Lung microvascular endothelial cell (primary cell): ENCODE results near the gene AHRR. TPM values are rescaled to one million over a fixed set of nuclear protein-coding genes. Genes with fewer than 3 reads are reported as not detected.

Source experiments
- DNase-seq, 2 donors: peaks; one replicate each; pipeline versions ENCODE4 v3.0.0 to v3.0.0-alpha.2; 2010; ENCODE audit warnings: low read depth in 2 of 2
- total RNA-seq: library from RNA; depleted of rRNA; stranded (reverse); fragments of >200 nt; gene quantifications from 2 replicates; pipeline ENCODE4 v1.2.1, GENCODE V29; 2014

The AHRR gene
- total RNA-seq, 1 donor from 2014 or later = 1.4 TPM

DNA sequence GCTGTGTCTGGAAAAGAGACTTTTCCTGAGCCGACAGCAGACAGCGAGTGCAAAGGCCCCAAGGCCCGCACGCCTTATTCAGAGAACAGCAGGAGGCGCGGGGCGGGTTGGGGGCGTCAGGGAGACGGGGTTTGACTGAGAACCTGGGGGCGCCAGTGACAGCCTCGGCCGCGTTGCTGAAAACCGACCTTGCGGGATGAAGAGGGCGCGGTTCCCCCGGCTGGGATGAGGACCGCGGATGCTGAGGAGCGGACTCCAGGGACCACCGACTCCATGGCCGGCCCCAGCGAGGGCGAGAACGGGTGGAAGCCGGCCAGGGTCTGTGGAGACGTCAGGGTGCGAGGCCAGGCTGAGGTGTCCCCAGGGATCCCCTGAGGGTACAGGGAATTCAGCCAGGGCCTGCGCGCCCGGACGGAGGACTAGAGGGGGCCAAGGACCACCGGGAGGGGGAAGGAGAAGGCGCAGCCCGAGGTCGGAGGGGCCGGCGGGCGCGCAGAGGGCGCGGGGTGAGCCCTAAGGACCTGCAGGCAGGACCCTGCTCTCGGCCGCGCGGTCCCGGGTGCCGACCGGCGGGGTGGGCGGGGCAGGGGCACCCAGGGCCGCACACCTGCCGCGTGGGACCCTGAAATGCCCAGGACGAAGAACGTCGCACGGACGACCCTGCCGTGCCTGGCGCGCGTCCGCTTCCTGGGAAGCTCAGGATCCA, 837 bp upstream of the AHRR start:
- DNase-seq = no peak

DNA sequence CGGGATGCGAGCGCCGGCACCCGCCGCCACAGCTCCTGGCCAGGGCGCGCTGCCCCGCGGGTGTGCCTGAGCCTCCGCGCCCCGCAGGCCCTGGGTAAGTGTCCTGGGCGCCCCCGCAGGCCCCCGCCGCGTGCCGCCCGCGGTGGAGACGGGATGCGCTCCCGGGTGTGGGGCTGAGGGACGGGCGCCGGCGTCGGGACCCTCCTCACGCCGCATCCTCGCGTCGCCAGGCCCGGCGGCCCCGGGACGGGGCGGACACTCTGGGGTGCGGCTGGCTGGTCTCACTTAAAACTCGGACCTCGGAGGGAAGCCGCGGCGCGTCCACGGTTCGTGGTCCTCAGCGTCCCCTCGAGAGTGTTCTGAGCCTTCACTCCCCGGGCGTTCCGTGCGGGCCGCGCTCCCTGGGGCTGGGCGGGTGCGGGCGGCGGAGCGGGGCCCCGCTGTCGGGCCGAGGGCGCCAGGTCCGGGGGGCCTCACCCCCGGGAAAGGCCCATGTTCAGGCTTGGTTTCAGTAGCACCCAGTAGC, 275 bp downstream of the AHRR start:
- DNase-seq = no peak

DNA sequence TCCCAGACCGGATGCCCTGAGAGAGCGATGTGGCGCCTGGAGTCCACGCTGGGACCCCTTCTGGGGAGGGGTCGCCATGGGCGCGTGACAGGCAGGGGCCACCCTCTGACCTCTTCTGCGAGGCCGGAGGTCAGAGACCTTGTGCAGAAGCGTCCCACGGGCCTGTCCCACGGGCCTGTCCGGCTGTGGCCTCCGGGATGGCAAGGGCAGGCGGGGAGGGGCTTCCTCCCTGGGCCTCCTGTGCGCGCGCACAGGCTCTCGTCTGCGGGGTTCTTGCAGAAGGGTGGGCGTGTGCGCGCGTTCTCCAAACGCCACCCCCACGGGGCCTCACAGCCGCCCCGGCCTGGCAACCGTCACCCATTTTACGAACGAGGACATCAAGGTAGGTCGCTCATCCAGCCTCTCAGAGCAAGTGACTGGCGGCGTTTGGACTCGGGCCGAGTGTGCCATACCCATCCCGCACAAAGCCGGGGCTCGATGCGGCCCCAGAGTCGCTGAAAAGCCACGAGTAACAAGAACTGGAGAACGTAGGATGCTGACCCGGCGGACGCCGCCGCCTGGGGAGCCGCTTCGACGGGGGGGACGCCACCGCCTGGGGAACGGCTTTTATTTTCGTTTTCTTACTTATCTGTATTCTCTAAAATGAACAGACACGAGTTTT, 897 bp downstream of the AHRR start:
- peak; percentile 45 to 46 for DNase-seq

DNA sequence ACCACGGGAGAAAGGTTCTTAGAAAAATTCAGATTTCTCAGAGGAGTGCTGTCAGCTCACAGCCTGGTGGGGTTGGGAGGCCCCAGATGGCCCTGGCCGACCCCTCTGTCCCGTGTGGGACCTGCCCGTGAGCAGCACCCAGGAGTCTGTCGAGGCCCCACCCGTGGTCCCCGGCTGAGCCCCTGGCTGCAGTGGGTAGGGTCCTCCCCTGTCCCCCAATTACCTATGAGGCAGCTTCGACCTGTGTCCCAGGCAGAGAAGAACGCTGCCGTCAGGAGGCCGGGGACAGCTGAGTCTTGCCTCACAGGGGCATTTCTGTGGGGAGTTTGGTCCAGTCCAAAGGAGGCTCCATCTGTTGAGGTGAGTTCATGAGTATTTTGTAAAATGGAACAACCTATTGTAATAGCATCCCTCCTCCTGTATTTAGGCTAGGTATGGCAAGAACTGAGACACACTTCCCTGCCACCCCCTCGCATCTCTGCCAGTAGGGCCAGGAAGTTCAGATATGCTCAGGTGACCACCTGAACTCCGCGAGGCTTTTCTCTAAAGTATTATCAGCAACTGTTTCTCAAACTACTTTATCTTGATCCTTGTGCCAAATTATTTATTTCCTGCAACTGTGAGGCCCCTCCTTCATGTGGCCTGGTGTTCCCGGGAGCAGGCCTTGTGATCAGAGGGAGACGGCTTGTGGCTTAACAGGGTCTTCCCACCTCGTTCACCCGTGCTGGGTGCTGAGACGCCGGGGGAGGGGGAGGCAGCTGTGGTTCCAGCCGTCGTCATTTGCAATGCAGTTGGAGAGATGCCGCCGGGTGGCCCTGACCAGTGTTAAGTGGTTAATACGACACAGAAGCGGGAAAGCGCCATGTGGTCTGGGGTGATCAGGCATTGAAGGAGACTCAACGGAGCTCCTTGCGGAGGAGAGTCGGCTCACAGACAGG, 1.7 kb downstream of the AHRR start:
- no peak for DNase-seq

DNA sequence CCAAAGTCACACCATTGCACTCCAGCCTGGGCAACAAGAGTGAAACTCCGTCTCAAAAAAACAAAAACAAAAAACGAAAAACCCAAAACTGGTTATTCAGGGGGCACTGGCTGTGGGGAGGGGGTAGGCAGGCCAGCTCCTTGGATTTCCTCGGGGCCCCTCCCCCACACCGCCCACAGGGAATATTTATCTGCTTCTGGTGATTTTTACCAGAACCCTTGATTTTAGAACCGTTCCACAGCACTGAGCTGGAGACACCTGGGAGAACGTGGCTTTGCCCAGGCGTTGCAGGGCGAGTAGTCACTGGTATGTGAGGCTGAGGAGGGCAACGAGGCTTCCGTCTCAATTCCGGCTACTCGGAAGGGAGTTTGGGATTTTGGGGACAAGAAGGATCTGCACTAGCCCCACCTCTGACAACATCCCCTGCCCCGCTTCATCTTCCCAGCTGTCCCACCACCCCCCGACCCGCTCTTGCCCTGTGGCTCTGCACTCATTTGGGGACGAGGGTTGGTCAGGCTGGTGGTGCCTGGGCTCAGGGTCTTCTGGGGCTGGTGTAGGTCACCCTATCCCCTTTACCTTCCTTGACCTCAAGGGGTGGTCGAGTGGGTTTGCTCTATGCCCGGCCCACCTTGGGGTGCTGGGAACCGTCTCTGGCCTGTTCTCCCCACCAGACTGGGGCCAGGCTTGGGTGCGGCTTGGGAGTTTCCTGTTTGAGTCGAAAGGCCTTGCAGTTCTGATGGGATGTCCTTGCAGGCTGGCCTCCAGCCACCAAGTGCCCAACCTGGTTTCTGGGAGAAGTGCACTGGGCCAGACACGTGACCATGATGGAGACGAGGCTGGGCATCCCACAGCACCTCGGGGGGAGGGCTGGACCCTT, 3.5 kb downstream of the AHRR start:
- DNase-seq = no peak

DNA sequence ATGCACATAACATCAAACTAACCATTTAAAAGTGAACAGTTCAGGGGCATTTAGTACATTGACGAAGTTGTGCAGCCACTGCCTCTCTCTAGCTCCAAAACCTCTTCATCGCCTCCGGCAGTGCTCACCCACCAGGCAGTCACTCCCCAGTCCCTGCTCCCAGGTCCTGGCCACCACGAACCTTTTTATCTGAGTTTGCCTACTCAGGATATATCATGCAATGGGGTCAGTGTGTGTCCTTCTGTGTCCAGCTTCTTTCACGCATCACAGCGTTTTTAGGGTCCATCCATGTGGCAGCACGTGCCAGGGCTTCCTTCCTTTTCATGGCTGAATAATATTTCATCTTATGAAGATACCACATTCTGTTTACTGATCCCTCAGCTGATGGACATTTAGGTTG, 4.6 kb downstream of the AHRR start:
- no peak for DNase-seq

DNA sequence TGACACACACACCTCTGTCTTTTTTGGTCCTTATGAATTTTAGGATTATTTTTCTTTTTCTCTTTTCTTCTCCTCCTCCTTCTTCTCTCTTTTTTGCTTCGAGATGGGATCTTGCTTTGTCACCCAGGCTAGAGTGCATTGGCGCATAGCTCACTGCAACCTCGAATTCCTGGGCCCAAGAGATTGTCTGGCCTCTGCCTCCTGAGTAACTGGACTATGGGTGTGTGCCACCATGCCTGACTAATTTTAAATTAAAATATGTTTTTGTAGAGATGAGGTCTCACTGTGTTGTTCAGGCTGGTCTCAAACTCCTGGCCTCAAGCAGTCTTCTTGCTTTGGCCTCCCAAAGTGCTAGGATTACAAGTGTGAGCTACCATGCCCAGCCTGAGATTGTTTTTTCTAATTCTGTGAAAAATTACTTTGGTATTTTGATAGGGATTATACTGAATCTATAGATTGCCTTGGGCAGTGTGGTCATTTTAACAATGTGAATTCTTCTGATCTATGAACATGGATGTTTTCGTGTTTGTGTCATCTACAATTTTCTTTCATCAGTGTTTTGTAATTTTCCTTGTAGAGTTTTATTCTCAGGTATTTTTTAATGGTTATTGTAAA, 7.7 kb downstream of the AHRR start:
- DNase-seq = no peak

DNA sequence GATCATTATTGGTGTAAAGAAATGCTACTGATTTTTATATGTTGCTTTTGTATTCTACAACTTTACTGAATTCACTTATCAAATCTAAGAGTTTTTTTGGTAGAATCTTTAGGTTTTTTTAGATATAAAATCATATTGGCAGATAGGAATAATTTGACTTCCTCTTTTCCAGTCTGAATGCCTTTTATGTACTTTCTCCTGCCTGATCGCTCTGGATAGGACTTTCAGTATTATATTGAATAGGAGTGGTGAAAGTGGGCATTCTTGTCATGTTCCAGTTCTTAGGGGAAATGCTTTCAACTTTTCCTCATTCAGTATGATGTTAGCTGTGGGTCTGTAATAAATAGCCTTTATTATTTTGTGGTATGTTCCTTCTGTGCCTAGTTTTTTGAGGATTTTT, 8.3 kb downstream of the AHRR start:
- no peak for DNase-seq

DNA sequence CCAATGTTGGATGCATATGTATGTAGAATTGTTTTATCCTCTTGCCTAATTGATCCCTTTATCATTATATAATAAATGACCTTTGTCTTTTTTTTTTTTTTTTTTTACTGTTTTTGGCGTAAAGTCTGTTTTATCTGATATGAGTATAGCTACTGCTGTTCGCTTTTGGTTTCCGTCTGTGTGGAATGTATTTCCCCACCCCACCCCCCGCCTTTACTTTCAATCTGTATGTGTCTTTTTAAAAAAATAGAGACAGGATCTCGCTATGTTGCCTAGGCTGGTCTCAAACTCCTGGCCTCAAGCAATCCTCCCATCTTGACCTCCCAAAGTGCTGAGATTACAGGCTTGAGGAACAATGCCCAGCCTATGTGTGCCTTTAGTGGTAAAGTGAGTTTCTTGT, 11.3 kb downstream of the AHRR start:
- DNase-seq = no peak

DNA sequence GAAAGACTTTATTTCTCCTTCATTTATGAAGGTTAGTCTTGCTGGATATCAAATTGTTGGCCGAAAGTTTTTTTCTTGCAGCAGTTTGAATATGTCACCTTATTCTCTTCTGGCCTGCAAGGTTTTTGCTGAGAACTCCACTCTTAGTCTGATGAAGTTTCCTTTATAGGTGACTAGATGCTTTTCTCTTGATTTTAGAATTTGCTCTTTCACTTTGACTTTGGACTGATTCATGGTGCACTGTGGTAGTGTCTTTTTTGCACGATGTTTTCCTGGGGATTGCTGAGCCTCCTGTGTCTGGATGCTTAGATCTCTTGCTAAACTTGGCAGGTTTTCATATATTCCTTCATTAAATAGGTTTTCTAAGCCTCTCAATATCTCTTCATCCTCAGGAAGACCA, 12.4 kb downstream of the AHRR start:
- DNase-seq = no peak

DNA sequence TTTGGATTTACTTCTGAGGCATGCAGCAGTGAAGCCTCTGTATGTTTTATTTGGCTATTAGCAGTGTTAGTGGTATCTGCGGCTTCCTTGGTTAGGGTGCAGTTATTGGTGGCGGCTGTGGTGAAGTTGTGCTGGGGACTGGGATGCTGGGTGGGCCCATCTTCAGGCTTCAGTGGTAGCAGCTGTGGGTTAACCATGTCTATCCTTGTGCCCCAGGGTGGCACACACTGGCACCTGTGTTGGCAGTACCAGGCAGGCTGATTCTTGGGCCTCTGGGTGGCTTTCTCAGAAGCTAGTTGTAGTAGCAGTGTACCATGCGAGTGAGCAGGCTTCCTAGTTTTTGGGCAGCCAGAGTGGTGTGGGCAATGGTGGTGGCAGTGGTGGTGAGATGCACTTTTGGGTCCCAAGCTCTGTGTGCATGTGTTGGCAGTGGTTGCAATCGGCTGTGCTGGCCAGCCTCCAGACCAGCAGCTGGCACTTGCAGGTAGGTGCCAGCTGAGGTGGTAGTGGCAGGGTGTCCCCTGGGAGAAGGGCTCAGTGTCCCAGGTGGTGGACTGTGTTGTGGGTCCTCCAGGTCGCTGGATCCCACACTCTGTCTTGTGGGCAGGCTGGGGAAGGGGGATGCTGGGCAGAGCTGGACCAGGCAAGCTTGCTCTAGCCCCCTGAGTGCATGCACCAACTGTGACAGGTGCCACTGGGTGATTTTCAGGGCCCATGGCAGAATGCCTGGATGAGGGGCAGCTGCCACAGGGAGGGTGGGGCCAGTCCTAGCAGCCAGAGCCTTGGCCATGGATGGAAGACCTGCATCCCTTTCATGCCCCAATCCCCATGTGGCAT, 13.6 kb downstream of the AHRR start:
- no peak for DNase-seq

DNA sequence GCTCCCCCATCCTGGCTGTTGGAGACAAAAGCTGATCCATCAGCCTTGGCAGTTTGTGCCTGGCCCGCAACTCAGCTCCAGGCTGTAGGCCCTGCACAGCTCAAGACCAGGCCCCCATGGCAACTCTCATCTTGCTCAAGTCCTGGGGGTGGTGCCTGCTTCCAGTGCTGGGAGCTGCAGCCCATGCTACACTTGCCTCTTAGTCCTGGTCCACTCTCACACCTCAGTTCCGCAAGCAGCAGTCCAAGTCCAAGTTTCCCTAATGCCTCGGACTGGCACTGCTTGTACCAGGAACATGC, 14.2 kb downstream of the AHRR start:
- no peak for DNase-seq

DNA sequence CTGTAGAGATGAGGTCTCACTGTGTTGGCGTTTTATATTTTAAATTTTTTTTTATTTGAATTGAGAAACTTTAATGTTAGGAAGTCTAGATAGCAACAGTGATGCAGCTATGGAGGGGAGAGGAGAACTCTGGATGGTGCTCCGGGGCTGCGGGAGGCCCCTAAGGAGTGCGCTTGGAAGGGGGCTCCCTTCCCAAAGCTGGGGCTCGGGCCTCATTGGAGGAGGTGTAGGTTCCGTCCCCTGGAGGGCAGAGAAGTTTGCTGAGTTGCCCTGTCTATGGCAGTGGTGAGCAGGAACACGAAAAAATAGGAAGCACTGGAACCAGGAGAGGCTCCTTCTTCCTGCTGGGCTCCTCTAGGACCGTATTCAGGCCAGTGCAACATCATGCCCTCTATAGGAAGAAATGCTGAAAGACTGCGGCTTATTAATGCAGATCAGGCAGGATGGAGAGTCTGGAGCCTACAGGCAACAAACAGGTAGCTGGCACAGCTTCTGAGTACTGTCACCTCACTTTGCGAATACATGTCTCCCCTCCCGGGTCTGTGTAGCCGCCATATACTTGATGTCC, 16.1 kb downstream of the AHRR start:
- peak; percentile 23 to 33 for DNase-seq

DNA sequence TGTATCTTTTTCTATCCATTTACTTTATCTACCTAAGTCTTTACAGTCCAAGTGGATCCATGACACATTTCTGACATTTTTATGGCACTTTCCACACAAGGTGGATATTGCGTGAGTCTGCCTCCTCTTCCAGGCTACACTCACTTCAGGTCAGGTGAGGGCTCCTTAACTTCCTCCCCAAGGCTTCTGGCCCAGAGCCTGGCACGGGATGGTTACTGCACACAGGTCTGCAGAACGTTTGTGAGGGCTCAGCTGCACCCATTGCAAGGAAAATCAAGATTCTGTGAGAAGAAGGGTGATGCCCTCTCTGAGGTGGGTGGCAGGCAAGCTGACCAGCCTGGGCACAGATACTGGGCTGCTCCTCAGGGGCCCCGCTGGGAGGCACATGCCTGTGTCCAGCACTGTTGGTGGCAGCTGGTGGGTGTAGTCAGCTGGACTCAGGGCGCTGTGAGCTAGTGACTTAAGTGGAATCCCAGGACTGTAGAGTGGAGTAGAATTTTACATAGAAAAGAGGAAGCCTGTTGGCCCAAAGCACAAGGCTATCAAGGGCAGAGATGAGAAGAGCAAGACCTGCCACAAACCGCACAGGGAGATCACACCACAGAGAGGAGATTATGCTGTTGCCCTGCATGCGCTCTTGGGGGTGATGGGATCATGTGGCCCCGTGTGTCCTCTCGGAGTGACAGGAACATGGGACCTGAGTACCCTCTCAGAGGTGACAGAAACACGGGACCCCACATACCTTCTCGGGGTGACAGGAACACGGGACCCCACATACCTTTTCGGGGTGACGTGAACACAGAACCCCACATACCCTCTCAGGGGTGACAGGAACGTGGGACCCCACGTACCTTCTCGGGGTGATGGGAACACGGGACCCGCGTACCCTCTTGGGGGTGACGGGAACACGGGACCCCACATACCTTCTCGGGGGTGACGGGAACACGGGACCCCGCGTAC, 21.3 kb downstream of the AHRR start:
- DNase-seq = no peak

DNA sequence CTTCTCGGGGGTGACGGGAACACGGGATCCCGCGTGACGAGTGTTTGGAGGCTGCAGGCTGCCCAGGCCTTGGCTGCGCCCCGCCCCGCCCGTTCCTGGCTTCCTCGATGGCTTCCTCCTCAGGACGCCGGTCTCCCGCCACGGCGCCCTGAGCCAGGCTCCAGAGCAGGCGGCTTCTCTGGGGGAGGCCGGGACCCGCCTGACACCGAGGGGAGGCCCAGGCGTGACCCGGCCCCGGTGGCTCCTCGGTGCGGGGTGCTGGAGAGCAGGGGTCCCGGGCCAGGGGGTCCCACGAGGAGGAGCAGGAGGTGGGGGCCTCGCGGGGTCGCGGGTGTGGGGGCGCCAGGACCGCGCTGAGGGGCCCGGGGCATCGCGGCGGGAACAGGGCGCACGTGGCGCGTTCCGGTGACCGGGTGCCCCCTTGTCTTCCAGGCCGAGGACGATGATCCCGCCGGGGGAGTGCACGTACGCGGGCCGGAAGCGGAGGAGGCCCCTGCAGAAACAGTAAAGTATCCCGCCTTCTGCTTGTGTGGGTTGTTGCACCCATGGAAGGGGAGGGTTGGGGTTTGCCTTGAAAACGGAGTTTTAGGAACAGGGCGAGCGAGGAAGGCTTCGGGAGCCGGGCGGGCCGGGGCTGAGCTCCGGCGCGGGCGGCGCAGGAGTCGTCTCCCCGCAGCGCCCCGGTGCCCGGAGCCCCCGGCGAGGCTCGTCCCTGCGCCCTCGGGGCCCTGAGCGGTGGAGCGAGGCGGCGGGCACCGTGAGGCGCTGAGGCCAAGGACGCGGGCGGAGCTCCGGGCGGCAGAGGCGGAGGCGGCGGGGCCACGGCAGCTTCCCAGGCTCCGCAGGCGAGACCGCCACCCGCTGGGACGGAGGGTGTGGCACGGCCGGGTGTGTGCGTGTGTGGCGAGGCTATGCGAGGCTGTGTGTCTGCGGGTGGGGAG, 22.2 kb downstream of the AHRR start:
- DNase-seq = peak; percentile 66 to 73

DNA sequence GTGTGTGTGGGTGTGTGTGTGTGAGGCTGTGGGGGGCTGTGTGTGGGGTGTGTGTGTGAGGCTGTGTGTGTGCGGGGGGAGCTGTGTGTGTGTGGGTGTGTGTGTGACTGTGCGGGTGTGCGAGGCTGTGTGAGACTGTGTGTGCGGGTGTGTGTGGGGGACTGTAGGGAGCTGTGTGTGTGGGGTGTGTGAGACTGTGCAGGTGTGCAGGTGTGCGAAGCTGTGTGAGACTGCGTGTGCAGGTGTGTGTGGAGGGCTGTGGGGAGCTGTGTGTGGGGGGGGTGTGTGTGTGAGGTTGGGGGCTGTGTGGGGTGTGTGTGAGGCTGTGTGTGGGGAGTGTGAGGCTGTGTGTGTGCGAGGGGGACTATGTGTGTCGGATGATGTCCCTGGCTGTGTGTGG, 23.2 kb downstream of the AHRR start:
- no peak for DNase-seq
